GM13976 (cell line): ENCODE measurements around the gene CNTNAP2.

Source experiments
- DNase-seq: peaks from one replicate; pipeline ENCODE4 v3.0.0; 2012; ENCODE audit warnings: low spot score
- in situ Hi-C: fragments of 300-500 bp; cut with MboI; formaldehyde crosslinking; loops from one replicate; pipeline ENCODE4 v1.12.0; 2022; ENCODE audit warnings: low sequenced_read_pairs, mixed read lengths, inconsistent platforms; ENCODE audit not compliant: unreplicated experiment
- TF ChIP-seq, protein P1 (sequence below): IDR thresholded peaks from 2 replicates; pipeline ENCODE4 v1.5.1; 2012; ENCODE audit warnings: borderline replicate concordance, mild to moderate bottlenecking; ENCODE audit not compliant: insufficient read depth; ENCODE audit errors: extremely low read depth, missing control alignments, control extremely low read depth

Gene CNTNAP2

DNA sequence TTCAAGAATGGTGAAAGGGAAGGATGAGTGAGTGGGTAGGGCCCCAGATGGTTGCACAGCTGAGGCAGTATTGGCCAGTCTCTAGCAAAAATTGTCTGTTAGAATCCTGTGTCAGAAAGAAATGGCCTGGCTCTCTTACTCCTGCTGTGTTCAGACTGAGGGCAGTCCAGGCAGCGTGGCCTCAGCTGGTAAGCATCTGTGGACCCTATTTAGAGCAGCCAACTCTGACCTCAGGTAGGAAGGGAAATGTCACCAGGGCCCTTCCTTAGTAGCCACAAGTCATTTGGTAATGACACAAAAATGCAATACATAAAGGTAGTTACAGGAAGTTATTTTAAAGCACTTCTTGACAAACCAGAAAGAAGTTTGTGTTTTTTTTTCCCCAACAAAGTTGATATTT, 1194.7 kb downstream of the CNTNAP2 start:
- TF ChIP-seq, protein P1, sequence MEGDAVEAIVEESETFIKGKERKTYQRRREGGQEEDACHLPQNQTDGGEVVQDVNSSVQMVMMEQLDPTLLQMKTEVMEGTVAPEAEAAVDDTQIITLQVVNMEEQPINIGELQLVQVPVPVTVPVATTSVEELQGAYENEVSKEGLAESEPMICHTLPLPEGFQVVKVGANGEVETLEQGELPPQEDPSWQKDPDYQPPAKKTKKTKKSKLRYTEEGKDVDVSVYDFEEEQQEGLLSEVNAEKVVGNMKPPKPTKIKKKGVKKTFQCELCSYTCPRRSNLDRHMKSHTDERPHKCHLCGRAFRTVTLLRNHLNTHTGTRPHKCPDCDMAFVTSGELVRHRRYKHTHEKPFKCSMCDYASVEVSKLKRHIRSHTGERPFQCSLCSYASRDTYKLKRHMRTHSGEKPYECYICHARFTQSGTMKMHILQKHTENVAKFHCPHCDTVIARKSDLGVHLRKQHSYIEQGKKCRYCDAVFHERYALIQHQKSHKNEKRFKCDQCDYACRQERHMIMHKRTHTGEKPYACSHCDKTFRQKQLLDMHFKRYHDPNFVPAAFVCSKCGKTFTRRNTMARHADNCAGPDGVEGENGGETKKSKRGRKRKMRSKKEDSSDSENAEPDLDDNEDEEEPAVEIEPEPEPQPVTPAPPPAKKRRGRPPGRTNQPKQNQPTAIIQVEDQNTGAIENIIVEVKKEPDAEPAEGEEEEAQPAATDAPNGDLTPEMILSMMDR = no peak
- in situ Hi-C loops = no loop called here
- no peak for DNase-seq

DNA sequence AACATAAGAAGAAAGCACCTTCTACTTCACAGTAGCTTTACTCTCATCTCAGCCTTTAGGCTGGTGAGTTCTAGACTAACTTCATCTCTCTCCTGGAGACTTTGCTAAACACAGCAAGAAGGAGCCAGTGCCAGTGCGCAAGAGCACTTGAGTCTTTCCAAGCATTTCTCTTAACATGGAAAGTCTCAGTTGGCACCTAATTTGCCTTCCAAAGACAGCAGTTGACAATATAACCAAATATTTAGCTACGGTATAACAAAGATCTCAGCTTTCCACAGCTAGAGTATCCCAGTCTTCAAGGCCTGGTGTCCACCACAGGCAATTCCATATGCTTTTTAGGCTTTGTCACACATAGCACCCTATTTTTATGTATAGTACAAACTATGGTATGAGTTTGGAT, 1204.9 kb downstream of the CNTNAP2 start:
- TF ChIP-seq, protein P1 = no peak
- DNase-seq = no peak
- in situ Hi-C loops = no loop called here

- TF ChIP-seq, protein P1 = no peak
- in situ Hi-C loops = no loop called here
- DNase-seq = no peak
These were observed 1216.4 kb downstream of the CNTNAP2 start for GRCh38 chr7:147332988-147333387.

GRCh38 chr7:147363101-147363500, 1246.5 kb downstream of the CNTNAP2 start:
- in situ Hi-C loops = no loop called here

DNA sequence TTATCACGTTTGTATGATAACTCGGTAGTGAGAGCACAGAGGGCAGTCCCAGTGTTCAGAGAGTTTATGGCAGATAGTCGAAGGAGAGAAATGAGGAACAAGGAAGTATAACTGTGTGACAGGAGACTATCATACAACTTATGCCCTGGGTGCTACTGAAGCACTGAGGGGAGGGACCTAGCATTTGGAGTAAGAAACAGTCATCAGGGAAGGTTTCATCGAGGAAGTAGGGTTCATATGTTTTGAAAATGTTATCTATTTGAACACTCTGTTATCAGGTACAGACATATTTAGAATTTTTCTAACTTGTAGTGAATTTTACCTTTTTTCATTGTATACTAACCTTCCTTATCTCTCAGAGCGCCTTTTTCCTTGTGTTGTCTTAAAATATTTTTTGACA, 1259.6 kb downstream of the CNTNAP2 start:
- in situ Hi-C loops = no loop called here
- DNase-seq = no peak
- TF ChIP-seq, protein P1 = no peak

More at GRCh38 chr7:147363101-147363500, 1246.5 kb downstream of the CNTNAP2 start:
- TF ChIP-seq, protein P1 = no peak
- DNase-seq = no peak

DNA sequence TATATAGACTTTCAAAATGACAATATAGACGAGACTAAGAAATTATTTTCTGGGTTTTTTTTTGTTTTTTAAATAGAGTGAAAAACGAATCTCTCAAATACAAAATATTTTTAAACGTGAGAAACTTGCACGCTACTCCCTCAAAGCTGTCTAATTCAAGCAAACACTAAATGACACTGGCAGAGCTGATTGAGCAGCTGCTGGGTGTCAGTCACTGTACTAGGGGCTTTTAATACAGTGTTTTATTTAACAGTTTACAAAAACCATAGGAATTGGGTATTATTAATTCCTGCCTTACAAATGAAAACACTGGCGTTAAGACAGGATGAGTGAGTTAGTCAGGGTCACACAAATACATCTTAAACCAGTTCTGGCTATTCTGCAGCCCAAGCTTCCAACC, 1264.3 kb downstream of the CNTNAP2 start:
- no peak for DNase-seq
- in situ Hi-C loops = no loop called here
- TF ChIP-seq, protein P1 = no peak

DNA sequence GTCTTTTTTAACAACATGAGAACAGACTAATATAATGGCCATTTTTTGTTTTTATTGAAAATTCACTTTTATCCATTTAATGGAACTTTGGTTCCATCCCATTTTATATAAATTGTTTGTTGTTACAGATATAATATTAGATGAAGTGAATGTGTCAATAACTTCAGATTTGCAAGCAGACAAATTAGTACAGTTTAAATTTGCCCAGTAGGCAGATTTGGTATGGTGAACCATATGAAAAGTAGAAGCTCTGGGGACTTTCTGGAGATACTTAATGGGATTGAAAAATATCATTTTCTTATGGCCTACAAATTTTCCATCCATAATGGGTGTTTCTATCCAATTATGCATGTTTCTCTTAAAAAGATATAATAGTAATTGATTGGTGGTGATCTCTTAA, 1277.7 kb downstream of the CNTNAP2 start:
- DNase-seq = no peak
- in situ Hi-C loops = no loop called here
- TF ChIP-seq, protein P1 = no peak
